Activated CD4-positive, alpha-beta memory T cell treated with anti-CD3 and anti-CD28 coated beads, Interleukin-2, amount 10 ng/mL, durations not matched to agents 7 days and 5 days (primary cell): ENCODE measurements around the gene CAMKMT. TPM values are rescaled to one million over a fixed set of nuclear protein-coding genes. Genes with fewer than 3 reads are reported as not detected.
"Not testable (repeated sequence)": the region's sequence is repeated elsewhere in the genome, so short reads cannot be mapped to it uniquely, and the experiment has no call there.

ENCODE experiments used
- CTCF ChIA-PET: fragments of 350-600 bp; sonication (Branson Sonifier 250); formaldehyde crosslinking; loops from one replicate; lab custom pipeline; 2021; ENCODE audit warnings: antibody characterized with exemption, inconsistent platforms; lab: Charles Lee
- POLR2A ChIA-PET: fragments of 350-600 bp; sonication (Branson Sonifier 250); formaldehyde crosslinking; loops from one replicate; lab custom pipeline; 2021; ENCODE audit warnings: antibody characterized with exemption; lab: Charles Lee
- DNase-seq: peaks from one replicate; pipeline ENCODE4 v3.0.0-alpha.2; 2020
- H3K27ac Mint-ChIP-seq: one replicate; pipeline ENCODE4 v1.8.0; 2021; ENCODE audit warnings: mild to moderate bottlenecking, mixed read lengths
- H3K27me3 Mint-ChIP-seq: one replicate; pipeline ENCODE4 v1.8.0; 2021; ENCODE audit warnings: mixed read lengths
- H3K36me3 Mint-ChIP-seq: one replicate; pipeline ENCODE4 v1.8.0; 2021; ENCODE audit warnings: low read depth, mixed read lengths
- H3K4me1 Mint-ChIP-seq: one replicate; pipeline ENCODE4 v1.8.0; 2021; ENCODE audit warnings: mixed read lengths
- H3K4me3 Mint-ChIP-seq: one replicate; pipeline ENCODE4 v1.8.0; 2021; ENCODE audit warnings: mild to moderate bottlenecking, mixed read lengths
- H3K9me3 Mint-ChIP-seq: one replicate; pipeline ENCODE4 v1.8.0; 2021; ENCODE audit warnings: mixed read lengths
- total RNA-seq, 2 experiments: library from RNA; stranded (reverse); gene quantifications; one replicate each; pipeline ENCODE4 v1.2.3, GENCODE V29; 2021

The CAMKMT gene
- total RNA-seq, 2 experiments from 2014 or later = 11.6 to 12.0 TPM

- Mint-ChIP-seq H3K27me3 (no peaks in the 10 kb centered on the region), H3K9me3 (no peaks in the 10 kb centered on the region), H3K27ac (no peak overlapping the region), H3K4me1 (no peaks in the 10 kb centered on the region), H3K4me3 (no peak overlapping the region), H3K36me3 (no peaks in the 10 kb centered on the region)
- POLR2A ChIA-PET = no interaction called here
- DNase-seq = no peak
- CTCF ChIA-PET = interaction anchor here (5.1 kb wide), 1 partner anchor 14 kb away, joined by 19 read pairs; no protein-coding TSS in a partner anchor
Measured at GRCh38 chr2:44494006-44494405, 132.3 kb downstream of the CAMKMT start.

- POLR2A ChIA-PET = no interaction called here
- Mint-ChIP-seq H3K36me3 (no peaks in the 10 kb centered on the region), H3K4me3 (no peak overlapping the region), H3K27me3 (no peaks in the 10 kb centered on the region), H3K27ac (no peak overlapping the region), H3K9me3 (no peaks in the 10 kb centered on the region), H3K4me1 (no peaks in the 10 kb centered on the region)
- CTCF ChIA-PET = interaction anchor here (5.1 kb wide), 1 partner anchor 15 kb away, joined by 19 read pairs; no protein-coding TSS in a partner anchor
- DNase-seq = no peak
Measured at GRCh38 chr2:44495035-44495434, 133.3 kb downstream of the CAMKMT start.

GRCh38 chr2:44495544-44495943, 133.8 kb downstream of the CAMKMT start:
- Mint-ChIP-seq H3K27ac (no peak overlapping the region), H3K27me3 (no peaks in the 10 kb centered on the region), H3K4me1 (no peaks in the 10 kb centered on the region), H3K36me3 (no peaks in the 10 kb centered on the region), H3K9me3 (no peaks in the 10 kb centered on the region), H3K4me3 (no peak overlapping the region)
- DNase-seq = no peak
- ChIA-PET CTCF (interaction anchor here (5.1 kb wide), 1 partner anchor 16 kb away, joined by 19 read pairs; no protein-coding TSS in a partner anchor), POLR2A (no interaction called here)

- Mint-ChIP-seq H3K4me3 (no peak overlapping the region), H3K4me1 (no peaks in the 10 kb centered on the region), H3K36me3 (no peaks in the 10 kb centered on the region), H3K27ac (no peak overlapping the region), H3K9me3 (no peaks in the 10 kb centered on the region), H3K27me3 (no peaks in the 10 kb centered on the region)
- ChIA-PET POLR2A (no interaction called here), CTCF (interaction anchor here (5.1 kb wide), 1 partner anchor 16 kb away, joined by 19 read pairs; no protein-coding TSS in a partner anchor)
- DNase-seq = no peak
Measured at GRCh38 chr2:44496130-44496529, 134.4 kb downstream of the CAMKMT start.

GRCh38 chr2:44498551-44498950, 136.8 kb downstream of the CAMKMT start:
- Mint-ChIP-seq H3K9me3 (no peaks in the 10 kb centered on the region), H3K36me3 (no peaks in the 10 kb centered on the region), H3K4me3 (no peak overlapping the region), H3K4me1 (no peaks in the 10 kb centered on the region), H3K27ac (no peak overlapping the region), H3K27me3 (no peaks in the 10 kb centered on the region)
- POLR2A ChIA-PET = no interaction called here
- CTCF ChIA-PET = no interaction called here
- no peak for DNase-seq

- H3K36me3 Mint-ChIP-seq, POLR2A ChIA-PET, CTCF ChIA-PET, H3K27me3 Mint-ChIP-seq, DNase-seq, H3K4me1 Mint-ChIP-seq, H3K27ac Mint-ChIP-seq, H3K9me3 Mint-ChIP-seq, H3K4me3 Mint-ChIP-seq: not testable (repeated sequence)
Measured at GRCh38 chr2:44505664-44506063, 143.9 kb downstream of the CAMKMT start.

- Mint-ChIP-seq H3K4me3 (no peak overlapping the region), H3K27me3 (no peaks in the 10 kb centered on the region), H3K9me3 (no peaks in the 10 kb centered on the region), H3K27ac (no peak overlapping the region), H3K36me3 (no peaks in the 10 kb centered on the region), H3K4me1 (no peaks in the 10 kb centered on the region)
- POLR2A ChIA-PET = no interaction called here
- DNase-seq = no peak
- CTCF ChIA-PET = no interaction called here
Measured at GRCh38 chr2:44510246-44510645, 148.5 kb downstream of the CAMKMT start.

- CTCF ChIA-PET = no interaction called here
Measured at GRCh38 chr2:44515416-44515815, 153.7 kb downstream of the CAMKMT start.

GRCh38 chr2:44519026-44519425, 157.3 kb downstream of the CAMKMT start:
- H3K4me1 Mint-ChIP-seq = no peaks in the 10 kb centered on the region
- no peak for DNase-seq
- peaks cover 17% of the 10 kb centered on the region for H3K9me3 Mint-ChIP-seq
- no peak overlapping the region for H3K27ac Mint-ChIP-seq
- no peak overlapping the region for H3K4me3 Mint-ChIP-seq
- ChIA-PET CTCF (no interaction called here), POLR2A (no interaction called here)
- peaks cover 4% of the 10 kb centered on the region for H3K36me3 Mint-ChIP-seq
- no peaks in the 10 kb centered on the region for H3K27me3 Mint-ChIP-seq

More at GRCh38 chr2:44515416-44515815, 153.7 kb downstream of the CAMKMT start:
- Mint-ChIP-seq H3K9me3 (peaks cover 6% of the 10 kb centered on the region), H3K4me3 (no peak overlapping the region), H3K27ac (no peak overlapping the region), H3K36me3 (no peaks in the 10 kb centered on the region), H3K4me1 (no peaks in the 10 kb centered on the region), H3K27me3 (no peaks in the 10 kb centered on the region)
- POLR2A ChIA-PET = no interaction called here
- no peak for DNase-seq

GRCh38 chr2:44522846-44523245, 161.1 kb downstream of the CAMKMT start:
- Mint-ChIP-seq H3K9me3 (peaks cover 17% of the 10 kb centered on the region), H3K27me3 (no peaks in the 10 kb centered on the region), H3K27ac (no peak overlapping the region), H3K4me1 (no peaks in the 10 kb centered on the region), H3K4me3 (no peak overlapping the region), H3K36me3 (peaks cover 6% of the 10 kb centered on the region)
- ChIA-PET POLR2A (no interaction called here), CTCF (no interaction called here)
- DNase-seq = no peak

- ChIA-PET CTCF (no interaction called here), POLR2A (no interaction called here)
- Mint-ChIP-seq H3K27me3 (no peaks in the 10 kb centered on the region), H3K4me3 (no peak overlapping the region), H3K4me1 (no peaks in the 10 kb centered on the region), H3K9me3 (peaks cover 14% of the 10 kb centered on the region), H3K27ac (no peak overlapping the region), H3K36me3 (peaks cover 6% of the 10 kb centered on the region)
- DNase-seq = no peak
Measured at GRCh38 chr2:44524347-44524926, 162.7 kb downstream of the CAMKMT start.

GRCh38 chr2:44526352-44526751, 164.6 kb downstream of the CAMKMT start:
- H3K4me1 Mint-ChIP-seq = no peaks in the 10 kb centered on the region
- peaks cover 10% of the 10 kb centered on the region for H3K9me3 Mint-ChIP-seq
- ChIA-PET POLR2A (no interaction called here), CTCF (no interaction called here)
- H3K27me3 Mint-ChIP-seq = no peaks in the 10 kb centered on the region
- H3K4me3 Mint-ChIP-seq = no peak overlapping the region
- no peak for DNase-seq
- no peak overlapping the region for H3K27ac Mint-ChIP-seq
- peaks cover 6% of the 10 kb centered on the region for H3K36me3 Mint-ChIP-seq

- Mint-ChIP-seq H3K9me3 (no peaks in the 10 kb centered on the region), H3K36me3 (peaks cover 5% of the 10 kb centered on the region), H3K4me1 (no peaks in the 10 kb centered on the region), H3K27me3 (no peaks in the 10 kb centered on the region), H3K4me3 (no peak overlapping the region), H3K27ac (no peak overlapping the region)
- POLR2A ChIA-PET = interaction anchor here (0.8 kb wide), 1 partner anchor 171 kb away, joined by 3 read pairs; no protein-coding TSS in a partner anchor
- CTCF ChIA-PET = no interaction called here
- DNase-seq = no peak
Measured at GRCh38 chr2:44528595-44528994, 166.8 kb downstream of the CAMKMT start.

- Mint-ChIP-seq H3K27me3 (no peaks in the 10 kb centered on the region), H3K36me3 (peaks cover 3% of the 10 kb centered on the region), H3K27ac (no peak overlapping the region), H3K4me3 (no peak overlapping the region), H3K4me1 (no peaks in the 10 kb centered on the region), H3K9me3 (no peaks in the 10 kb centered on the region)
- POLR2A ChIA-PET = no interaction called here
- CTCF ChIA-PET = no interaction called here
- DNase-seq = no peak
Measured at GRCh38 chr2:44529448-44529847, 167.7 kb downstream of the CAMKMT start.
